ENCODE measurements around the gene DENND4A. TPM values are rescaled to one million over a fixed set of nuclear protein-coding genes. Genes with fewer than 3 reads are reported as not detected.

DENND4A gene
- total and polyA plus RNA-seq, 2 of the 4 experiments (the other 2 are of a cell fraction) = 4.1 to 17.7 TPM

DNA sequence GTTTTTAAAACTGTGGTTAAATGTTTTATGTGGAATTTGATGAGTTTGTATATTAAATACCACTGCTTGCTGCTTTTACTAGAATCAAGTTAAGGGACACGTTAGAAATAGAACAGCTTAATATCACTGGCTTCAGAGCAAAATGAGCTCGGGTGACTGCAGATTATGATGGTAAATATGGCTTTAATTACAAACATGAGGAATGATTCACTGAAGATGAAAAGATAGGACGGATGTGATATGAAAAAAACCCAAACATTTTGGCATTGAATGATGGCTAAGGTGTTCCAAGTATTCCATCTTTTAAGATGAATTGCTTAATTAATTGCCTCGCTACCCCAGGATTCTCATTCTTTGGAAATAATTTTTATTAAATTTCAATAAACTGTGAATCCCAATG lies 136.6 kb downstream of the DENND4A start:
- H3K4me1 ChIP-seq (ENCODE audit: control insufficient read depth, insufficient read depth, low read length) = peaks cover 17% of the 10 kb centered on the region
- H3K56ac ChIP-seq (ENCODE audit: extremely low read depth, insufficient read depth, low read length) = no peak overlapping the region
- H3K4me3 ChIP-seq (ENCODE audit: insufficient read depth, low read depth, low read length) = no peak overlapping the region
- no peak overlapping the region for H2AFZ ChIP-seq (replicated peaks; ENCODE audit: low read length, poor library complexity)
- in situ Hi-C loops (cut with MboI; ENCODE audit: low sequenced_read_pairs) (no loop called here), dilution Hi-C loops (cut with HindIII; ENCODE audit: low sequenced_read_pairs, unreplicated experiment) (no loop called here), intact Hi-C loops (cut with micrococcal nuclease) (no loop called here)
- TF ChIP-seq RAD21 (IDR thresholded peaks at IDR 0.05; ENCODE audit: low read length) = no peak
- TF ChIP-seq CEBPB (IDR thresholded peaks at IDR 0.05; ENCODE audit: low read depth, low read length) = no peak
- POLR2A ChIA-PET (ENCODE audit: unreplicated experiment) = no interaction called here
- no peak overlapping the region for H2BK120ac ChIP-seq (ENCODE audit: low read depth, low read length)
- H2BK20ac ChIP-seq (ENCODE audit: low read depth, low read length) = no peak overlapping the region
- H3K18ac ChIP-seq (ENCODE audit: low read depth, low read length) = no peak overlapping the region
- no peak overlapping the region for H3K4ac ChIP-seq (ENCODE audit: low read depth, low read length)
- no peaks in the 10 kb centered on the region for H3K27me3 ChIP-seq (ENCODE audit: control insufficient read depth, insufficient read depth, low read length)
- no peak overlapping the region for H3K9ac ChIP-seq (ENCODE audit: low read depth, low read length)
- H3K14ac ChIP-seq (replicated peaks; ENCODE audit: low read depth, low read length) = no peak overlapping the region
- no peak overlapping the region for H2AK5ac ChIP-seq (ENCODE audit: low read depth, low read length)
- WGBS, 2 experiments (ENCODE audit: extremely low coverage in 2 of 2, insufficient read length in 1 of 2) = no CpG with 5 or more reads among the region's 4 CpGs
- no TSS peak for BruUV-seq (replicated peaks)
- H3K23ac ChIP-seq (ENCODE audit: low read depth, low read length) = no peak overlapping the region
- no peak overlapping the region for H3K27ac ChIP-seq (ENCODE audit: insufficient read depth, low read length)
- H2BK15ac ChIP-seq (ENCODE audit: low read depth, low read length) = no peak overlapping the region
- H3K36me3 ChIP-seq (ENCODE audit: control insufficient read depth, insufficient read depth, low read length) = peaks cover 11% of the 10 kb centered on the region
- no peak overlapping the region for H4K5ac ChIP-seq (ENCODE audit: low read depth, low read length)
- ATAC-seq (ENCODE audit: low read depth) = no peak
- H2AK9ac ChIP-seq (replicated peaks; ENCODE audit: low read depth, low read length, poor library complexity) = no peak overlapping the region
- CTCF ChIA-PET = no interaction called here
- no peak overlapping the region for H3K4me2 ChIP-seq (ENCODE audit: low read depth, low read length)
- no peak overlapping the region for H2BK5ac ChIP-seq (ENCODE audit: low read depth, low read length, poor library complexity, severe bottlenecking)
- peaks cover 17% of the 10 kb centered on the region for H3K9me1 ChIP-seq (ENCODE audit: insufficient read depth, low read length)
- H4K91ac ChIP-seq (ENCODE audit: insufficient read depth, low read depth, low read length) = no peak overlapping the region
- H4K8ac ChIP-seq (ENCODE audit: low read depth in 2 of 2, low read length in 2 of 2) = no peak overlapping the region
- H3K9me3 ChIP-seq (ENCODE audit: control insufficient read depth, insufficient read depth, low read length) = no peaks in the 10 kb centered on the region
- H3K79me1 ChIP-seq (ENCODE audit: low read depth in 1 of 2, low read length in 2 of 2) = no peaks in the 10 kb centered on the region
- H4K20me1 ChIP-seq (ENCODE audit: insufficient read depth, low read length) = no peaks in the 10 kb centered on the region
- no peak for DNase-seq
